Astrocyte of the spinal cord (primary cell): ENCODE measurements around the gene RPL36A.

Experiments
- DNase-seq: peaks from one replicate; pipeline ENCODE4 v3.0.0; 2011; ENCODE audit warnings: low read depth, low spot score
- H3K4me3 ChIP-seq: 2 replicates; pipeline ENCODE4 v1.5.1; 2011; ENCODE audit warnings: low read depth, mild to moderate bottlenecking, low read length, moderate library complexity
- CTCF ChIP-seq: IDR thresholded peaks from 2 replicates; pipeline ENCODE4 v1.5.1; 2012; ENCODE audit warnings: low read depth, mild to moderate bottlenecking, low read length, inconsistent platforms
- in situ Hi-C: cut with HindIII; loops from 2 replicates; pipeline ENCODE4 v1.10.0; 2017; ENCODE audit warnings: low sequenced_read_pairs

RPL36A gene

GRCh38 chrX:101427954-101428353 is 37.1 kb downstream of the RPL36A start:
- TF ChIP-seq CTCF = no peak
- no peak overlapping the region for H3K4me3 ChIP-seq
- in situ Hi-C loops = no loop called here
- no peak for DNase-seq

- TF ChIP-seq CTCF = no peak
- H3K4me3 ChIP-seq = no peak overlapping the region
- in situ Hi-C loops = no loop called here
- DNase-seq = peak; percentile 60
Observed at GRCh38 chrX:101429934-101430333, 39.1 kb downstream of the RPL36A start.

GRCh38 chrX:101430457-101431078 is 39.8 kb downstream of the RPL36A start:
- no peak for TF ChIP-seq CTCF
- peak; percentile 46 for DNase-seq
- H3K4me3 ChIP-seq = no peak overlapping the region
- in situ Hi-C loops = no loop called here

- DNase-seq = no peak
- H3K4me3 ChIP-seq = no peak overlapping the region
- in situ Hi-C loops = no loop called here
- TF ChIP-seq CTCF = no peak
Observed at GRCh38 chrX:101442085-101442484, 51.3 kb downstream of the RPL36A start.
